Mammary epithelial cell (primary cell): Measurements from ENCODE around the gene EVA1A.

Experiments
- CTCF ChIP-seq, 2 donors: IDR thresholded peaks in 1 of 2; conservative IDR thresholded peaks in 1 of 2; 2 replicates each; pipeline ENCODE4 v1.5.1; 2011 to 2012; ENCODE audit warnings: inconsistent platforms in 2 of 2, low read length in 2 of 2, mild to moderate bottlenecking in 2 of 2, control low read depth in 1 of 2, low read depth in 1 of 2; ENCODE audit not compliant: insufficient read depth in 1 of 2; ENCODE audit errors: extremely low read depth in 1 of 2
- EZH2 ChIP-seq: IDR thresholded peaks from 2 replicates; pipeline ENCODE4 v1.6.1; 2012; ENCODE audit warnings: low read length, inconsistent platforms, borderline replicate concordance

GRCh38 chr2:75545922-75546321, 14.8 kb downstream of the EVA1A start:
- TF ChIP-seq EZH2 (no peak), CTCF (conservative IDR thresholded peaks at IDR 0.05 in 1 of 2, IDR thresholded peaks at IDR 0.05 in 1 of 2; ENCODE audit: extremely low read depth in 1 of 2, insufficient read depth in 1 of 2, low read depth in 1 of 2, low read length in 2 of 2) (no peak)
